Panc1 (cell line): ENCODE data around the gene MAPK10. TPM values are rescaled to one million over a fixed set of nuclear protein-coding genes. Genes with fewer than 3 reads are reported as not detected.

Source experiments
- ATAC-seq: fragments of 200-7000 bp; cut with Tn5 transposase; 2 replicates; pipeline ENCODE4 v1.9.1; 2020; ENCODE audit warnings: mild to moderate bottlenecking, moderate library complexity
- BruUV-seq: library from RNA; stranded (reverse); fragments of 400-500 nt; replicated peaks from 2 replicates; lab custom pipeline; 2021; lab: Mats Ljungman, UMichigan
- CTCF ChIA-PET: fragments of 300-600 bp; sonication (Branson Sonifier 250); formaldehyde crosslinking; loops from one replicate; lab custom pipeline; 2022; ENCODE audit warnings: antibody characterized with exemption; lab: Charles Lee
- POLR2A ChIA-PET: fragments of 300-600 bp; sonication (Branson Sonifier 250); formaldehyde crosslinking; loops from one replicate; lab custom pipeline; 2022; ENCODE audit warnings: antibody characterized with exemption; lab: Charles Lee
- DNase-seq: peaks from one replicate; pipeline ENCODE4 v3.0.0-alpha.2; 2010; ENCODE audit warnings: low read depth, low spot score
- H3K27ac ChIP-seq: 2 replicates; pipeline ENCODE4 v1.5.1; 2011; ENCODE audit warnings: mild to moderate bottlenecking, low read length, inconsistent platforms
- H3K27me3 ChIP-seq: fragments of 200-500 bp; sonication (Bioruptor generic); 2 replicates; pipeline ENCODE4 v1.6.0; 2014; ENCODE audit warnings: low read length, inconsistent platforms; ENCODE audit not compliant: control insufficient read depth, insufficient read depth
- H3K36me3 ChIP-seq: fragments of 200-500 bp; sonication (Bioruptor generic); 2 replicates; pipeline ENCODE4 v1.5.1; 2014; ENCODE audit warnings: inconsistent platforms, mild to moderate bottlenecking, low read length, moderate library complexity; ENCODE audit not compliant: control insufficient read depth, insufficient read depth
- H3K4me1 ChIP-seq: 2 replicates; pipeline ENCODE4 v1.5.1; 2011; ENCODE audit warnings: inconsistent platforms, mild to moderate bottlenecking, low read length, moderate library complexity; ENCODE audit not compliant: control insufficient read depth, insufficient read depth
- H3K4me3 ChIP-seq, 2 experiments: 2 replicates each; pipeline ENCODE4 v1.5.1; 2011 to 2012; ENCODE audit warnings: low read depth in 2 of 2, low read length in 2 of 2, mild to moderate bottlenecking in 2 of 2, inconsistent platforms in 1 of 2, moderate library complexity in 1 of 2
- H3K9me3 ChIP-seq: fragments of 200-500 bp; sonication (Bioruptor generic); 2 replicates; pipeline ENCODE4 v1.5.1; 2014; ENCODE audit warnings: low read depth, mild to moderate bottlenecking, inconsistent platforms, low read length, moderate library complexity; ENCODE audit not compliant: control insufficient read depth, insufficient read depth
- POLR2AphosphoS5 ChIP-seq: IDR thresholded peaks from 2 replicates; pipeline ENCODE4 v1.6.1; 2012; ENCODE audit warnings: mild to moderate bottlenecking, low read depth, low read length, moderate library complexity
- REST ChIP-seq, 2 experiments: IDR thresholded peaks; 2 replicates each; pipeline ENCODE4 v1.6.1; 2011 to 2012; ENCODE audit warnings: low read depth in 2 of 2, control low read depth in 1 of 2, low read length in 1 of 2, mild to moderate bottlenecking in 1 of 2, moderate library complexity in 1 of 2; ENCODE audit not compliant: insufficient read depth in 1 of 2
- SIN3A ChIP-seq: IDR thresholded peaks from 2 replicates; pipeline ENCODE4 v1.6.1; 2012; ENCODE audit warnings: low read depth, mild to moderate bottlenecking, low read length, moderate library complexity, borderline replicate concordance; ENCODE audit not compliant: insufficient read depth
- TCF7L2 ChIP-seq: IDR thresholded peaks from 2 replicates; pipeline ENCODE4 v1.6.1; 2011; ENCODE audit warnings: mild to moderate bottlenecking, low read depth, low read length, inconsistent platforms
- in situ Hi-C: cut with HindIII; loops from 2 replicates; pipeline ENCODE4 v1.10.0; 2016; ENCODE audit warnings: low sequenced_read_pairs, low pct_unique_long_range_greater_than_20kb
- intact Hi-C: fragments of 100-400 bp; cut with micrococcal nuclease; formaldehyde crosslinking; loops from one replicate; pipeline ENCODE4 v1.10.0; 2022; ENCODE audit not compliant: unreplicated experiment
- total RNA-seq: library from RNA; stranded (reverse); gene quantifications from one replicate; pipeline ENCODE4 v1.2.1, GENCODE V29; 2021; ENCODE audit not compliant: unreplicated experiment
- TF ChIP-seq, protein P1 (sequence below): fragments of 450-650 bp; IDR thresholded peaks from 2 replicates; pipeline ENCODE4 v1.5.1; 2017; ENCODE audit warnings: mild to moderate bottlenecking

The MAPK10 gene
- total RNA-seq, 1 experiment from 2014 or later, result 0.85 TPM

DNA sequence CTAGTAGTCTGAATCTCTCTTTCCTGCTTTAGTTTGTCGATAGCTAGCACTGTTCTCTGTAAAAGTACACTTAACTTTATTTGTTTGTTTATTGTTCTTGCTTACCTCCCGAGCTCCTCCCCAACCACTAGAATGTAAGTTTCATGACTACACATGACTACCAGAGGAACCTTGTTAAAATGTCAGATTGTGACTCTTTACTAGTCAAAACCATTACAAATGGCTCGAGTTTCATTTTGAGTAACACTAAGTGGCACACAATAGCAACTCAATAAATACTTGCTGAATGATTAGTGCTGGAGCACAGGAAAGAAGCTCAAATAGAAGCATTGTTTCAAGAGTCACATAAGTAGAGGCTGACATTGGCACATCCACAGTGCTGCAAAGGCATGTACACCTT, 116.1 kb downstream of the MAPK10 start:
- ATAC-seq, result no peak
- Histone ChIP-seq H3K9me3 (no peaks in the 10 kb centered on the region), H3K4me1 (no peaks in the 10 kb centered on the region), H3K36me3 (no peaks in the 10 kb centered on the region), H3K27me3 (no peaks in the 10 kb centered on the region), H3K27ac (no peak overlapping the region), H3K4me3 (no peak overlapping the region)
- TF ChIP-seq REST (IDR thresholded peaks at IDR 0.05; ENCODE audit: insufficient read depth in 1 of 2, low read depth in 2 of 2, low read length in 1 of 2) (no peak), SIN3A (no peak), POLR2AphosphoS5 (no peak), TCF7L2 (no peak)
- TF ChIP-seq, protein P1, sequence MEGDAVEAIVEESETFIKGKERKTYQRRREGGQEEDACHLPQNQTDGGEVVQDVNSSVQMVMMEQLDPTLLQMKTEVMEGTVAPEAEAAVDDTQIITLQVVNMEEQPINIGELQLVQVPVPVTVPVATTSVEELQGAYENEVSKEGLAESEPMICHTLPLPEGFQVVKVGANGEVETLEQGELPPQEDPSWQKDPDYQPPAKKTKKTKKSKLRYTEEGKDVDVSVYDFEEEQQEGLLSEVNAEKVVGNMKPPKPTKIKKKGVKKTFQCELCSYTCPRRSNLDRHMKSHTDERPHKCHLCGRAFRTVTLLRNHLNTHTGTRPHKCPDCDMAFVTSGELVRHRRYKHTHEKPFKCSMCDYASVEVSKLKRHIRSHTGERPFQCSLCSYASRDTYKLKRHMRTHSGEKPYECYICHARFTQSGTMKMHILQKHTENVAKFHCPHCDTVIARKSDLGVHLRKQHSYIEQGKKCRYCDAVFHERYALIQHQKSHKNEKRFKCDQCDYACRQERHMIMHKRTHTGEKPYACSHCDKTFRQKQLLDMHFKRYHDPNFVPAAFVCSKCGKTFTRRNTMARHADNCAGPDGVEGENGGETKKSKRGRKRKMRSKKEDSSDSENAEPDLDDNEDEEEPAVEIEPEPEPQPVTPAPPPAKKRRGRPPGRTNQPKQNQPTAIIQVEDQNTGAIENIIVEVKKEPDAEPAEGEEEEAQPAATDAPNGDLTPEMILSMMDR, result no peak
- no peak for DNase-seq
- BruUV-seq, result no TSS peak
- ChIA-PET POLR2A (no interaction called here), CTCF (no interaction called here)
- in situ Hi-C loops, result no loop called here
- intact Hi-C loops, result no loop called here

- H3K4me1 ChIP-seq, result no peaks in the 10 kb centered on the region
- no peaks in the 10 kb centered on the region for H3K9me3 ChIP-seq
- DNase-seq (no peak), ATAC-seq (no peak)
- intact Hi-C loops (no loop called here), in situ Hi-C loops (no loop called here)
- CTCF ChIA-PET, result no interaction called here
- no peak overlapping the region for H3K4me3 ChIP-seq
- no peak overlapping the region for H3K27ac ChIP-seq
- no TSS peak for BruUV-seq
- no peaks in the 10 kb centered on the region for H3K36me3 ChIP-seq
- no peak for TF ChIP-seq TCF7L2
- TF ChIP-seq, protein P1, result no peak
- POLR2A ChIA-PET, result no interaction called here
- H3K27me3 ChIP-seq, result no peaks in the 10 kb centered on the region
These were observed 117.2 kb downstream of the MAPK10 start for GRCh38 chr4:86242677-86243076.

- intact Hi-C loops (no loop called here), in situ Hi-C loops (no loop called here)
- Histone ChIP-seq H3K4me1 (no peaks in the 10 kb centered on the region), H3K9me3 (no peaks in the 10 kb centered on the region), H3K27ac (no peak overlapping the region), H3K4me3 (no peak overlapping the region), H3K36me3 (no peaks in the 10 kb centered on the region), H3K27me3 (no peaks in the 10 kb centered on the region)
- DNase-seq, result no peak
- TF ChIP-seq SIN3A, result no peak
- TF ChIP-seq TCF7L2, result no peak
- TF ChIP-seq POLR2AphosphoS5, result no peak
- no peak for TF ChIP-seq REST (IDR thresholded peaks at IDR 0.05; ENCODE audit: insufficient read depth in 1 of 2, low read depth in 2 of 2, low read length in 1 of 2)
- TF ChIP-seq, protein P1, result no peak
- CTCF ChIA-PET, result no interaction called here
- no TSS peak for BruUV-seq
- no peak for ATAC-seq
- POLR2A ChIA-PET, result no interaction called here
These were observed 124.3 kb downstream of the MAPK10 start for GRCh38 chr4:86235549-86235948.
